ENCODE results near the gene ENPP1.

DNA sequence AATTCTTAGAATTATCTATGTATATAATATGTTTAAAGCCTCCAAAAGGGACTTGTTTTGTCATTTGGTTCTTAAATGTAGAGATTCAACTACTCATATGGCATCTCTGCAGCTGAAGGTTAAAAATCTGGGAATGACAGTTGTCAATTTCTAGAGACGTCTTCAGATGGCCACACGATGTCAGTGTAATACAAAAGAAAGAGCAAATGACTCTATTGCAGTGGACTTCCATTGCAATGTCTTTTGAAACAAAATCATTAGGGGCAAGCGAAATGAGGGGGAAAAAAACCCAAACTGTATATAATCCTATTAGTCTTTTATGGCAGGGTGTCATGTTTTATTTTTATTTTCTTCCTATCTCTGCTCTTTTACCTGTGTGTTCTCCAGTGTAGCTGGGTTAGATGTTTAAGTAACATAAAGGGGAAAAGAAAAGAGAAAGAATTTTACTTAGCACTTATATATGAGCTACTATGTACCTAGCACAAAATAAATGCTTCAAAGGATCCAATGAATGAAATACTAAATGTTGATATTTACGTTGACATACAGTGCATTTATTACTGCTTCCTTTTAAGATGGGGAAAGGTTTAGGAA, 117.2 kb downstream of the ENPP1 start:
- TF ChIP-seq POLR2AphosphoS5 (IDR thresholded peaks at IDR 0.05) (no peak), POLR2A (IDR thresholded peaks at IDR 0.05) (no peak)

All from gastroesophageal sphincter (tissue), 2 donors.